Common myeloid progenitor, CD34-positive (primary cell): Measurements from ENCODE around the gene MT1E.

Experiments
- CTCF ChIA-PET: fragments of 350-600 bp; sonication (Branson Sonifier 250); formaldehyde crosslinking; loops from one replicate; lab custom pipeline; 2021; ENCODE audit warnings: antibody characterized with exemption; lab: Charles Lee
- POLR2A ChIA-PET: fragments of 350-600 bp; sonication (Branson Sonifier 250); formaldehyde crosslinking; loops from one replicate; lab custom pipeline; 2021; ENCODE audit warnings: antibody characterized with exemption; lab: Charles Lee
- DNase-seq, 3 donors: peaks; one replicate each; pipeline versions ENCODE4 v3.0.0 to v3.0.0-alpha.2; 2013
- H3K27ac ChIP-seq, 2 experiments: 1 replicate in 1 of 2; 2 replicates in 1 of 2; pipeline ENCODE4 v1.7.0; 2013; ENCODE audit warnings: inconsistent platforms in 2 of 2, low read length in 2 of 2, mild to moderate bottlenecking in 2 of 2, low read depth in 1 of 2, moderate library complexity in 1 of 2; ENCODE audit not compliant: severe bottlenecking in 2 of 2, insufficient read depth in 1 of 2, poor library complexity in 1 of 2
- H3K27me3 ChIP-seq, 5 experiments: replicated peaks in 2 of 5; 1 replicate in 3 of 5; 2 replicates in 2 of 5; pipeline versions ENCODE4 v1.6.1 to v1.7.0; 2013; ENCODE audit warnings: low read length in 4 of 5, mild to moderate bottlenecking in 2 of 5, moderate library complexity in 2 of 5, inconsistent platforms in 1 of 5; ENCODE audit not compliant: insufficient read depth in 5 of 5, control insufficient read depth in 4 of 5
- H3K36me3 ChIP-seq, 4 experiments: 1 replicate in 2 of 4; 2 replicates in 2 of 4; pipeline versions ENCODE4 v1.6.1 to v1.7.0; 2013; ENCODE audit warnings: low read length in 3 of 4, control low read depth in 1 of 4, mild to moderate bottlenecking in 1 of 4; ENCODE audit not compliant: control insufficient read depth in 4 of 4, insufficient read depth in 4 of 4
- H3K4me1 ChIP-seq, 4 experiments: 1 replicate in 3 of 4; 2 replicates in 1 of 4; pipeline versions ENCODE4 v1.6.1 to v1.7.1; 2013; ENCODE audit warnings: low read length in 3 of 4, mild to moderate bottlenecking in 3 of 4, control low read depth in 1 of 4, inconsistent platforms in 1 of 4, moderate library complexity in 1 of 4; ENCODE audit not compliant: control insufficient read depth in 4 of 4, insufficient read depth in 4 of 4; ENCODE audit errors: control extremely low read depth in 1 of 4
- H3K4me3 ChIP-seq, 7 experiments: 1 replicate in 4 of 7; 2 replicates in 3 of 7; pipeline versions ENCODE4 v1.5.1 to v1.7.0; 2013; ENCODE audit warnings: mild to moderate bottlenecking in 7 of 7, low read length in 6 of 7, moderate library complexity in 6 of 7, inconsistent platforms in 2 of 7, low read depth in 2 of 7, control low read depth in 1 of 7; ENCODE audit not compliant: insufficient read depth in 4 of 7, control insufficient read depth in 1 of 7; ENCODE audit errors: extremely low read depth in 1 of 7
- H3K9me3 ChIP-seq, 5 experiments: 1 replicate in 4 of 5; 2 replicates in 1 of 5; pipeline versions ENCODE4 v1.6.1 to v1.7.1; 2013; ENCODE audit warnings: low read length in 4 of 5, mild to moderate bottlenecking in 2 of 5, inconsistent platforms in 1 of 5, low read depth in 1 of 5, moderate library complexity in 1 of 5; ENCODE audit not compliant: control insufficient read depth in 4 of 5, insufficient read depth in 2 of 5; ENCODE audit errors: control extremely low read depth in 1 of 5
- WGBS: methylation state at CpG from one replicate; pipeline ENCODE4 v1.1.5; 2013; ENCODE audit not compliant: insufficient coverage; 5-methylcytosine and 5-hydroxymethylcytosine counted together

MT1E gene

GRCh38 chr16:56610017-56610608 lies 15.5 kb upstream of the MT1E start:
- H3K4me1 ChIP-seq, result peaks cover 7 to 36% (median 33%) of the 10 kb centered on the region in 4 experiments
- H3K4me3 ChIP-seq, result peak overlapping the region in 6 of 7 experiments; percentile 66 to 94 (median 82)
- POLR2A ChIA-PET, result no interaction called here
- peaks cover 0 to 4% (median 0%) of the 10 kb centered on the region in 5 experiments for H3K27me3 ChIP-seq
- H3K9me3 ChIP-seq, result no peaks in the 10 kb centered on the region
- H3K36me3 ChIP-seq, result no peaks in the 10 kb centered on the region
- peak in 2 of 3 donors; percentile 44 to 49 for DNase-seq
- CTCF ChIA-PET, result interaction anchor here (1.0 to 7.7 kb wide), 4 partner anchors 9 to 92 kb away, joined by 4 to 41 read pairs (median 12); no protein-coding TSS in a partner anchor
- H3K27ac ChIP-seq, result peak overlapping the region in 1 of 2 experiments; percentile 70
- 67% methylated on average over 9 of the region's 10 CpGs for WGBS

GRCh38 chr16:56610609-56611111 lies 14.9 kb upstream of the MT1E start:
- Histone ChIP-seq H3K9me3 (no peaks in the 10 kb centered on the region), H3K4me1 (peaks cover 7 to 36% (median 33%) of the 10 kb centered on the region in 4 experiments), H3K36me3 (no peaks in the 10 kb centered on the region), H3K27me3 (peaks cover 0 to 4% (median 0%) of the 10 kb centered on the region in 5 experiments), H3K4me3 (peak overlapping the region in 1 of 7 experiments; percentile 84), H3K27ac (no peak overlapping the region)
- ChIA-PET CTCF (interaction anchor here (1.0 to 3.4 kb wide), 4 partner anchors 10 to 13 kb away, joined by 3 to 18 read pairs (median 4); no protein-coding TSS in a partner anchor), POLR2A (no interaction called here)
- whole genome bisulfite sequencing, result 100% methylated on average over 2 of the region's 2 CpGs
- no peak for DNase-seq

- POLR2A ChIA-PET, result no interaction called here
- Histone ChIP-seq H3K9me3 (no peaks in the 10 kb centered on the region), H3K4me1 (peaks cover 7 to 36% (median 33%) of the 10 kb centered on the region in 4 experiments), H3K27me3 (peaks cover under 1 to 7% (median 2%) of the 10 kb centered on the region in 5 experiments), H3K27ac (no peak overlapping the region), H3K36me3 (no peaks in the 10 kb centered on the region), H3K4me3 (no peak overlapping the region)
- no peak for DNase-seq
- 100% methylated on average over 2 of the region's 2 CpGs for WGBS
- CTCF ChIA-PET, result interaction anchor here (1.0 to 3.4 kb wide), 5 partner anchors 9 to 19 kb away, joined by 3 to 18 read pairs (median 4); no protein-coding TSS in a partner anchor
Observed at GRCh38 chr16:56611281-56611833, 14.2 kb upstream of the MT1E start.

- Histone ChIP-seq H3K4me1 (peaks cover 5 to 29% (median 25%) of the 10 kb centered on the region in 4 experiments), H3K27ac (no peak overlapping the region), H3K9me3 (no peaks in the 10 kb centered on the region), H3K36me3 (no peaks in the 10 kb centered on the region), H3K27me3 (peaks cover 2 to 26% (median 24%) of the 10 kb centered on the region in 5 experiments), H3K4me3 (no peak overlapping the region)
- CTCF ChIA-PET, result interaction anchor here (1.0 to 1.4 kb wide), 4 partner anchors 9 to 37 kb away, joined by 3 to 6 read pairs (median 4); no protein-coding TSS in a partner anchor
- DNase-seq, result no peak
- POLR2A ChIA-PET, result no interaction called here
Observed at GRCh38 chr16:56613706-56614105, 11.9 kb upstream of the MT1E start.

- DNase-seq, result no peak
- H3K27ac ChIP-seq, result no peak overlapping the region
- H3K4me1 ChIP-seq, result peaks cover 2 to 20% (median 18%) of the 10 kb centered on the region in 4 experiments
- ChIA-PET POLR2A (no interaction called here), CTCF (no interaction called here)
- H3K27me3 ChIP-seq, result peaks cover 2 to 33% (median 26%) of the 10 kb centered on the region in 5 experiments
- no peaks in the 10 kb centered on the region for H3K36me3 ChIP-seq
- no peak overlapping the region for H3K4me3 ChIP-seq
- no peaks in the 10 kb centered on the region for H3K9me3 ChIP-seq
Observed at GRCh38 chr16:56614549-56614991, 11.0 kb upstream of the MT1E start.

- no peak for DNase-seq
- H3K4me1 ChIP-seq, result peaks cover 0 to 14% (median 12%) of the 10 kb centered on the region in 4 experiments
- no CpG with 5 or more reads among the region's 3 CpGs for WGBS
- POLR2A ChIA-PET, result interaction anchor here (0.6 kb wide), 1 partner anchor 10 kb away, joined by 4 read pairs; the partner anchor contains the start of gene MT1E
- no peaks in the 10 kb centered on the region for H3K9me3 ChIP-seq
- CTCF ChIA-PET, result no interaction called here
- H3K36me3 ChIP-seq, result no peaks in the 10 kb centered on the region
- peaks cover 2 to 37% (median 28%) of the 10 kb centered on the region in 5 experiments for H3K27me3 ChIP-seq
- H3K27ac ChIP-seq, result no peak overlapping the region
- H3K4me3 ChIP-seq, result no peak overlapping the region
Observed at GRCh38 chr16:56615353-56615752, 10.2 kb upstream of the MT1E start.
